Measurements from ENCODE around the gene JAML. TPM values are rescaled to one million over a fixed set of nuclear protein-coding genes. Genes with fewer than 3 reads are reported as not detected.

The JAML gene
- total and polyA plus RNA-seq, 2 experiments from 2014 or later, result 0.56 to 1.0 TPM

- peaks cover 70% of the 10 kb centered on the region for H3K27me3 ChIP-seq (ENCODE audit: insufficient read depth)
Observed at GRCh38 chr11:118169300-118170140, 55.3 kb downstream of the JAML start.

More at GRCh38 chr11:118169300-118170140, 55.3 kb downstream of the JAML start:
- Mint-ChIP-seq H3K36me3 (ENCODE audit: low read depth) (no peaks in the 10 kb centered on the region), H3K4me3 (no peak overlapping the region; the same call in 2 of the 3 replicates), H3K27me3 (ENCODE audit: insufficient read depth, low read depth, poor library complexity) (peaks cover 34% of the 10 kb centered on the region), H3K27ac (no peak overlapping the region), H3K9me3 (no peaks in the 10 kb centered on the region; the same call in 2 of the 3 replicates), H3K4me1 (peaks cover 28% of the 10 kb centered on the region)
- Histone ChIP-seq H4K20me1 (replicated peaks; ENCODE audit: insufficient read depth) (no peaks in the 10 kb centered on the region; the same call in 1 of the 2 replicates), H3K27ac (ENCODE audit: low read depth) (no peak overlapping the region), H3K4me3 (no peak overlapping the region), H3K79me2 (replicated peaks; ENCODE audit: insufficient read depth) (no peaks in the 10 kb centered on the region), H3K4me1 (ENCODE audit: insufficient read depth) (peaks cover 16% of the 10 kb centered on the region), H3F3A (replicated peaks; ENCODE audit: low read depth) (no peaks in the 10 kb centered on the region), H2AFZ (no peak overlapping the region), H3K9me2 (ENCODE audit: insufficient read depth) (no peaks in the 10 kb centered on the region), H3K4me2 (no peak overlapping the region), H3K36me3 (ENCODE audit: insufficient read depth) (no peaks in the 10 kb centered on the region; the same call in 1 of the 2 replicates)
- TF ChIP-seq, protein P1, sequence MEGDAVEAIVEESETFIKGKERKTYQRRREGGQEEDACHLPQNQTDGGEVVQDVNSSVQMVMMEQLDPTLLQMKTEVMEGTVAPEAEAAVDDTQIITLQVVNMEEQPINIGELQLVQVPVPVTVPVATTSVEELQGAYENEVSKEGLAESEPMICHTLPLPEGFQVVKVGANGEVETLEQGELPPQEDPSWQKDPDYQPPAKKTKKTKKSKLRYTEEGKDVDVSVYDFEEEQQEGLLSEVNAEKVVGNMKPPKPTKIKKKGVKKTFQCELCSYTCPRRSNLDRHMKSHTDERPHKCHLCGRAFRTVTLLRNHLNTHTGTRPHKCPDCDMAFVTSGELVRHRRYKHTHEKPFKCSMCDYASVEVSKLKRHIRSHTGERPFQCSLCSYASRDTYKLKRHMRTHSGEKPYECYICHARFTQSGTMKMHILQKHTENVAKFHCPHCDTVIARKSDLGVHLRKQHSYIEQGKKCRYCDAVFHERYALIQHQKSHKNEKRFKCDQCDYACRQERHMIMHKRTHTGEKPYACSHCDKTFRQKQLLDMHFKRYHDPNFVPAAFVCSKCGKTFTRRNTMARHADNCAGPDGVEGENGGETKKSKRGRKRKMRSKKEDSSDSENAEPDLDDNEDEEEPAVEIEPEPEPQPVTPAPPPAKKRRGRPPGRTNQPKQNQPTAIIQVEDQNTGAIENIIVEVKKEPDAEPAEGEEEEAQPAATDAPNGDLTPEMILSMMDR (conservative IDR thresholded peaks at IDR 0.05; ENCODE audit: low read depth in 2 of 2), result no peak
- TF ChIP-seq REST (IDR thresholded peaks at IDR 0.05; ENCODE audit: unreplicated experiment) (no peak), ZNF114 (CRISPR knock-in tag; IDR thresholded peaks at IDR 0.05) (no peak), POLR2AphosphoS5 (IDR thresholded peaks at IDR 0.05; ENCODE audit: low read depth) (no peak), STAT1 (IDR thresholded peaks at IDR 0.05; ENCODE audit: unreplicated experiment) (no peak), EZH2 (IDR thresholded peaks at IDR 0.05; ENCODE audit: low read depth, unreplicated experiment) (no peak), ZNF331 (CRISPR knock-in tag; IDR thresholded peaks at IDR 0.05; ENCODE audit: low read depth) (no peak), CREB1 (CRISPR knock-in tag; IDR thresholded peaks at IDR 0.05; ENCODE audit: low read depth) (no peak), EZH2phosphoT487 (IDR thresholded peaks at IDR 0.05; ENCODE audit: unreplicated experiment) (no peak), ZNF462 (CRISPR knock-in tag; IDR thresholded peaks at IDR 0.05) (no peak), NANOG (IDR thresholded peaks at IDR 0.05; ENCODE audit: borderline replicate concordance) (no peak)
- TF ChIP-seq, protein P2, sequence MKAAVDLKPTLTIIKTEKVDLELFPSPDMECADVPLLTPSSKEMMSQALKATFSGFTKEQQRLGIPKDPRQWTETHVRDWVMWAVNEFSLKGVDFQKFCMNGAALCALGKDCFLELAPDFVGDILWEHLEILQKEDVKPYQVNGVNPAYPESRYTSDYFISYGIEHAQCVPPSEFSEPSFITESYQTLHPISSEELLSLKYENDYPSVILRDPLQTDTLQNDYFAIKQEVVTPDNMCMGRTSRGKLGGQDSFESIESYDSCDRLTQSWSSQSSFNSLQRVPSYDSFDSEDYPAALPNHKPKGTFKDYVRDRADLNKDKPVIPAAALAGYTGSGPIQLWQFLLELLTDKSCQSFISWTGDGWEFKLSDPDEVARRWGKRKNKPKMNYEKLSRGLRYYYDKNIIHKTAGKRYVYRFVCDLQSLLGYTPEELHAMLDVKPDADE (IDR thresholded peaks at IDR 0.05), result no peak
- ATAC-seq (no peak), DNase-seq (ENCODE audit: low spot score) (no peak)
